Smooth muscle cell (in vitro differentiated cells): Measurements from ENCODE around the gene USF2. TPM values are rescaled to one million over a fixed set of nuclear protein-coding genes. Genes with fewer than 3 reads are reported as not detected.

ENCODE experiments used
- DNase-seq: peaks from one replicate; lab custom pipeline; 2025; ENCODE audit not compliant: unreplicated experiment; lab: John Stamatoyannopoulos, UW
- H2AFZ ChIP-seq: fragments of 200-600 bp; sonication (generic); 2 replicates; pipeline ENCODE4 v1.6.0; 2016; ENCODE audit warnings: antibody characterized with exemption, low read depth, mild to moderate bottlenecking
- H3F3A ChIP-seq: fragments of 200-600 bp; sonication (generic); 2 replicates; pipeline ENCODE4 v1.6.0; 2017; ENCODE audit warnings: antibody characterized with exemption, low read depth
- H3K27ac ChIP-seq: fragments of 200-600 bp; sonication (generic); 2 replicates; pipeline ENCODE4 v1.5.1; 2016; ENCODE audit warnings: low read depth, mild to moderate bottlenecking
- H3K27me3 ChIP-seq: fragments of 200-600 bp; sonication (generic); 2 replicates; pipeline ENCODE4 v1.6.1; 2016; ENCODE audit warnings: low read depth, mild to moderate bottlenecking
- H3K36me3 ChIP-seq: fragments of 200-600 bp; sonication (generic); 2 replicates; pipeline ENCODE4 v1.5.1; 2016; ENCODE audit warnings: low read depth
- H3K4me1 ChIP-seq: fragments of 200-600 bp; sonication (generic); 2 replicates; pipeline ENCODE4 v1.5.1; 2016; ENCODE audit warnings: low read depth
- H3K4me2 ChIP-seq: fragments of 200-600 bp; sonication (generic); 2 replicates; pipeline ENCODE4 v1.6.0; 2016; ENCODE audit warnings: mild to moderate bottlenecking
- H3K4me3 ChIP-seq: fragments of 200-600 bp; sonication (generic); 2 replicates; pipeline ENCODE4 v1.5.1; 2016; ENCODE audit warnings: mild to moderate bottlenecking
- H3K79me2 ChIP-seq: fragments of 200-600 bp; sonication (generic); 2 replicates; pipeline ENCODE4 v1.6.0; 2016; ENCODE audit warnings: low read depth, mild to moderate bottlenecking
- H3K9ac ChIP-seq: fragments of 200-600 bp; sonication (generic); 2 replicates; pipeline ENCODE4 v1.6.0; 2016; ENCODE audit warnings: low read depth
- H3K9me3 ChIP-seq: fragments of 200-600 bp; sonication (generic); replicated peaks from 2 replicates; pipeline ENCODE4 v1.5.1; 2016; ENCODE audit warnings: low read depth
- H4K20me1 ChIP-seq: fragments of 200-600 bp; sonication (generic); 2 replicates; pipeline ENCODE4 v1.6.0; 2016; ENCODE audit warnings: low read depth
- CTCF ChIP-seq: fragments of 200-600 bp; sonication (generic); IDR thresholded peaks from 2 replicates; pipeline ENCODE4 v1.5.1; 2017; ENCODE audit warnings: borderline replicate concordance, mild to moderate bottlenecking, antibody characterized with exemption; ENCODE audit not compliant: insufficient read depth, poor library complexity, severe bottlenecking
- WGBS: methylation state at CpG from one replicate; pipeline ENCODE4 v1.1.7; 2016; ENCODE audit warnings: low lambda C conversion rate; 5-methylcytosine and 5-hydroxymethylcytosine counted together
- polyA plus RNA-seq: library from polyadenylated mRNA; unstranded; fragments of >200 nt; fragmentation: Nextera tagmentation; extraction: Ambion mirVana; gene quantifications from 2 replicates; pipeline ENCODE4 v1.2.1, GENCODE V29; 2016
- total RNA-seq: library from RNA; depleted of rRNA; stranded (reverse); fragments of >200 nt; gene quantifications from 2 replicates; pipeline ENCODE4 v1.2.3, GENCODE V29; 2014

The USF2 gene
- total and polyA plus RNA-seq, 2 experiments from 2014 or later: 20.0 to 34.4 TPM

- Histone ChIP-seq H3K9ac (no peak overlapping the region), H3K4me2 (no peak overlapping the region), H3K36me3 (no peaks in the 10 kb centered on the region), H2AFZ (no peak overlapping the region), H3K27ac (no peak overlapping the region), H4K20me1 (peaks cover 14% of the 10 kb centered on the region), H3F3A (no peaks in the 10 kb centered on the region), H3K4me3 (no peak overlapping the region), H3K4me1 (peaks cover 3% of the 10 kb centered on the region), H3K79me2 (peaks cover 8% of the 10 kb centered on the region), H3K27me3 (no peaks in the 10 kb centered on the region), H3K9me3 (no peaks in the 10 kb centered on the region)
- TF ChIP-seq CTCF: no peak
- 100% methylated on average over 7 of the region's 7 CpGs for WGBS
- no peak for DNase-seq
Measured at GRCh38 chr19:35271546-35271945, 2.8 kb downstream of the USF2 start.

GRCh38 chr19:35272122-35272719, 3.5 kb downstream of the USF2 start:
- 97% methylated on average over 16 of the region's 16 CpGs for WGBS
- Histone ChIP-seq H2AFZ (no peak overlapping the region), H3K9ac (no peak overlapping the region), H3K9me3 (no peaks in the 10 kb centered on the region), H3K4me3 (no peak overlapping the region), H3F3A (no peaks in the 10 kb centered on the region), H3K27ac (no peak overlapping the region), H3K27me3 (no peaks in the 10 kb centered on the region), H3K79me2 (peaks cover 6% of the 10 kb centered on the region), H3K4me2 (no peak overlapping the region), H3K4me1 (peaks cover 3% of the 10 kb centered on the region), H4K20me1 (peaks cover 14% of the 10 kb centered on the region), H3K36me3 (no peaks in the 10 kb centered on the region)
- no peak for TF ChIP-seq CTCF
- no peak for DNase-seq

- WGBS: 94% methylated on average over 10 of the region's 10 CpGs
- Histone ChIP-seq H3K27me3 (no peaks in the 10 kb centered on the region), H3K36me3 (no peaks in the 10 kb centered on the region), H3K79me2 (no peaks in the 10 kb centered on the region), H3K9me3 (no peaks in the 10 kb centered on the region), H3K4me2 (no peak overlapping the region), H3K27ac (no peak overlapping the region), H2AFZ (no peak overlapping the region), H3K4me3 (no peak overlapping the region), H3F3A (no peaks in the 10 kb centered on the region), H3K4me1 (peaks cover 3% of the 10 kb centered on the region), H4K20me1 (peaks cover 14% of the 10 kb centered on the region), H3K9ac (no peak overlapping the region)
- TF ChIP-seq CTCF: no peak
- no peak for DNase-seq
Measured at GRCh38 chr19:35272954-35273649, 4.3 kb downstream of the USF2 start.

- Histone ChIP-seq H3K4me3 (no peak overlapping the region), H3K4me1 (peaks cover 3% of the 10 kb centered on the region), H3K79me2 (no peaks in the 10 kb centered on the region), H3K9ac (no peak overlapping the region), H4K20me1 (peaks cover 14% of the 10 kb centered on the region), H3K4me2 (no peak overlapping the region), H3K27me3 (no peaks in the 10 kb centered on the region), H3K27ac (no peak overlapping the region), H2AFZ (no peak overlapping the region), H3K9me3 (no peaks in the 10 kb centered on the region), H3F3A (no peaks in the 10 kb centered on the region), H3K36me3 (no peaks in the 10 kb centered on the region)
- no peak for TF ChIP-seq CTCF
- WGBS: 79% methylated on average over 14 of the region's 14 CpGs
- DNase-seq: no peak
Measured at GRCh38 chr19:35273686-35274259, 5.0 kb downstream of the USF2 start.
